GM18519 (cell line): ENCODE data around the gene HDGF.
A peak's percentile ranks its signal among the peaks of the same experiment; 100 is the strongest.

Experiments
- ATAC-seq: cut with Tn5 transposase; IDR thresholded peaks from one replicate; pipeline ENCODE4 v1.9.1; 2021; ENCODE audit warnings: mild to moderate bottlenecking, moderate library complexity; ENCODE audit not compliant: unreplicated experiment, low FRiP score

The HDGF gene

GRCh38 chr1:156747742-156748669, 3.5 kb downstream of the HDGF start:
- ATAC-seq: no peak

GRCh38 chr1:156746728-156747631, 4.5 kb downstream of the HDGF start:
- no peak for ATAC-seq

DNA sequence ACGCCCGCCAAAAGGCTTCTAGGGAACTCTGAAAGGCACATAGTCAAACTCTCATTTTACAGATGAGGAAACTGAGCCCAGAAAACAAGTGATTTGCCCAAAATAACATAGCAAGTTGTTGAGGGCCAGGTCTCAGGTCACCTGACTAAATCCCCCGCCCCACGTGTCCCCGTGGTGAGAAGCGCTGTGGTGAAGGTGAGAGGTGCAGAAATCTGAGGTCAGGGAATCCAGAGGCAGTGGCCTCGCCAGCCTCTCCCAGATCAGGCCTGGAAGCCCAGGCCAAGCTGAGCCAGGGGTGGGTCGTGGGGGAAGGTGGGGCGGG, 5.1 kb downstream of the HDGF start:
- ATAC-seq: no peak

DNA sequence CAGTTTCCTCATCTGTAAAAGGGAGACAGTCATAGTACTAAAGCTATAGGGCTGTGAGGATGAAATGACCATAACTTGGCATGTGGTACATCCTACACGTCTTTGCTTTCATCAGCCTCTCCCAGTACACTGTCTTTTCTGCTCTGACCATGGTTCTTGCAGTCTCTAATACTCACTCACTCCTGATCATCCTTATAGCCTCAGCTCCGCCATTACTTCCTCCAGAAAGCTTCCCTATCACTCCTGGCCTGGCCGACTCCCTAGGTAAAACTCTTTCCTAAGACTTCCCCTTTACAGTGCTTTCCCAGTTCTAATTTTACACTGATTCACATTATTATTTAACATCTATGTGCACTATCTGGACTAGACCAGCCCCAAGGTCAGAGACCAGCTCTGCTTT, 5.6 kb downstream of the HDGF start:
- ATAC-seq: no peak

GRCh38 chr1:156744786-156745419, 6.6 kb downstream of the HDGF start:
- ATAC-seq: no peak

- no peak for ATAC-seq
These were observed 7.1 kb downstream of the HDGF start for GRCh38 chr1:156744344-156744743.

- ATAC-seq: no peak
These were observed 7.8 kb downstream of the HDGF start for GRCh38 chr1:156743367-156744302.

DNA sequence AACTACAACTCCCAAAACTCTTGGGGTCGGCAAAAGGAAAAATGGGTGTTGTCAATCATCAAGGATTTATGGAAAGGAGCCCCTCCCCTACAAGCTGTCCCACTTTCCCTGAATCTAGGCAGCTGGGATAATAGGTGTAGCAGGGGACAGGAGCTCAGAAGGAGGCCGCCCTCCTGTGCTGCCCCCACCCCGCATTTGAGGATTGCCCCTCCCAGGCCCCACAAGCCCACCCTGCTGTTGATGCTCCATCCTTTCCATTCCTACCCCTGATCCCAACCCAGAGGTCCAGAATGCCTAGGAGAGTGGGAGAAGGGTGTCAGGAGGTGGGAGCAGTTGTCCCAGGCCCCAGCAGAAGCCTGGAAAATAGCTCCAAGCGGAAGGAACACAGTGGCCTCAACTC, 8.7 kb downstream of the HDGF start:
- no peak for ATAC-seq

GRCh38 chr1:156742017-156742416, 9.5 kb downstream of the HDGF start:
- no peak for ATAC-seq

DNA sequence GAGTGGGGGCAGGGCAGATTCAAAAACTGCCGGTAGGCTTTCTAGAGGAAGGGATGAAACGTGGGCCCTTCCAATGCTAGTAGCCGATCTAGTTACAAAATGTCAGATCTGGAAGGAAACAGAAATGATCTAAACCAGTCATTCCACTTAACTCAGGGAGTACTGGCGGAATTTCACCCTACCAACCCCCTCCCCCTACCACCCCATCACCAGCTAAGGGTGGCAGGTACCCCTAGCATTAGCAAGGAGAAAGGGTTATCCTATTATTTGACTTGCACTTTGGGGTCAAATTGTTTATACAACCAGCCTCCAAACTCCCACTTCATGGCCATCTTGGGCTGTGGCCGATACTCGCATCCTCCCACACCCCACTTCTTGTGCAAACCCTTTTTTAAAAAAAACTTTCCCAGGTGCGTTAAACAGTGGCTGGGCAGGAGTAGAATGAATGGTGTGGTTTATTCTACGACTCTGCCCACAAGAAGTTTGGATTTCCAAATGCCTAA, 9.9 kb downstream of the HDGF start:
- ATAC-seq: peak; percentile 12

DNA sequence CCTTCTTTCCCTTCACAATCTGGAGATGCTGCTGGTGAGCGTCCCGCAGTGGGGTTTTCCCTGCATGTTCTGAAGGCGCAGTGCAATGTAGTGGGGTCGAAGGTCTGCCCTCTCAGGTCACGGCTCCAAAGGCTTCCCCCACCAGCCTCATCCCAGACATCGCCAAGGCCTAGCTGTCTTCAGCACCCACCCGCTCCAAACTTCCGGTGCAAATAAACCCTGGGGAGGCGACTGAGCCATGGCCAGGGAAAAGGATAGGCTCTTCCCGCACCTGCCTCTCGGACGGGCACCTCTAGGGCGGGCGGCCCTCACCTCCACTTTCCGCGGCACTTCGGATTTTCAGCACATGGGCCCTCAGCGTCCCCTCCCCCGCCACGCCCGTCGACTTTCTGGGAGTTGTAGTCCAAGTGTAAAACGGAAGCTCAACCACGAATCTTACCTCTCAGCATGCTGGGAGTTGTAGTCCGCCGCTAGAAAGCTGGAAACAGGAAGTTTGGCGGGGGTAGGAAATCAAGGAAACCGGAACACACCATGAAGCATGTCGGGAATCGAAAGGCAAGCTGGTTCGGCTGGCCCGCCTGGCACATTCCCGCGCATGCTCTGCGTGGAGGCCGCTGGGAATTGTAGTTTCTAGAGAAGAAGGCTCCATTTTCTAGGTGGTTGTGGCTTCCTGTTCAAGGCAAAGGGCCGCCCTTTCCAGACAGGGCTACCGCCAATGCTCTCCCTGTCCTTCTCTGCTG, 10.6 kb downstream of the HDGF start, which contains the start of gene MRPL24:
Gene MRPL24, minus strand, starts transcription at position 348 of the 740 bp plus-strand sequence. CDS start 2,384 bp downstream, outside the sequence.
- ATAC-seq: peak; percentile 61

DNA sequence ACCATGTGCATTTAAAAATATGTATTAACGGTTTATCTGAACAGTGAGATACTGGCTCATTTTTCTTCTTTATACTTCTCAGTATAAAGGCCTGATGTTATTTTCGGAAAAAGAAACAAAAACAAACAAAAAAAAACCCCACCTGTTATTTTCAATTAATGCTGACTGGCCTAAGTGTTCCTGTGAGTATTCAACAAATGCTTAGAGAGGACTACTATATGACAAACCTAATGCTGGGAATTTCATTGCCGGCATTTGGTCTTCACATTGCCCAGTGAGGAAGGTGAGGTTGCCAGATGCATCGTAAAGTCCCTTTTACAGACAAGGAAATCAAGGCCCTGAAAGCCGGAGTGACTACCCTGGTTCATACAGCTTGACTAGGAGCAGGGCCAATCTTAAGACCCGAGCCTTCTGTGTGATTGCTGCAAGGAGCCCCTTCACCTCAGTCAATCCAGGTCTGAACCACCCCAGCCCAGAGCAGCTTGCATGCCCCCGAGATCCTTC, 11.2 kb downstream of the HDGF start:
- no peak for ATAC-seq

DNA sequence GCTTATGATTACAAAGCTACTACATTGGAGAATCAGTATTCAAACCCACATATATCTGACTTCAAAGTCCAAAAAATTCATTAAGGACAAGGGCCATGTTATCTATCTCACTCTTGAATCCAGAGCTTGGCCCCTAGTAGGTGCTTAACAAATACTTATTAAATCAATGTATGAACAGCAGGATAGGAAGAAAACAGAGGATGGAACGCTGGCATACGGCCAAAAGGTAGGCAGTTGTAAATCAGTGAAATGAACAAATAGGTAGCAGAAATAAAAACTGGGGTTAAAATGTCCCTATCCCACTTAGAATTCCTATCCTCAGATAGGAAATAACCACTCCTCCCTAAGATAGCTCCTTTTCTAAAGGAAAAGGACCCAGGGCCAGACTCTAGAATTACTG, 12.6 kb downstream of the HDGF start:
- ATAC-seq: no peak

DNA sequence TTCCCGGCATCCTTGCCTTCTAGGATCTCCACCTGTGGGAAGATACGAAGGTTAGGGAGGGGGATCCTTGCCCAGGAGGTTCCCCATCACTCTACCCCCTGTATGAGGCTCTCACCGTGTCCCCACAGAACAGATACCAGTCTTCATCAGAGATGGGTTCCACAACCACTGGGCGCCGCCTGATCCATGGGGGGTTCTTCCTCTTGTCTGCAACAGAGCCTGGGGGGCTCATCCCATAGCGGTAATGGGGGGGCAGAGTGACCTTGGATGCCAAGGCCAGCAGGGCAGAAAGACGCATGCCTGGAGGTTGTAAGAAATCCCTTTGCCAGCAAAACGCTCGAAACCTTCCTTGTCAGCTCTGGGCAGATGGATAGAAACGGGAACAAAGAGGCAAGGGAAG, 13.1 kb downstream of the HDGF start:
- no peak for ATAC-seq

GRCh38 chr1:156733989-156734584, 17.4 kb downstream of the HDGF start:
- ATAC-seq: no peak

DNA sequence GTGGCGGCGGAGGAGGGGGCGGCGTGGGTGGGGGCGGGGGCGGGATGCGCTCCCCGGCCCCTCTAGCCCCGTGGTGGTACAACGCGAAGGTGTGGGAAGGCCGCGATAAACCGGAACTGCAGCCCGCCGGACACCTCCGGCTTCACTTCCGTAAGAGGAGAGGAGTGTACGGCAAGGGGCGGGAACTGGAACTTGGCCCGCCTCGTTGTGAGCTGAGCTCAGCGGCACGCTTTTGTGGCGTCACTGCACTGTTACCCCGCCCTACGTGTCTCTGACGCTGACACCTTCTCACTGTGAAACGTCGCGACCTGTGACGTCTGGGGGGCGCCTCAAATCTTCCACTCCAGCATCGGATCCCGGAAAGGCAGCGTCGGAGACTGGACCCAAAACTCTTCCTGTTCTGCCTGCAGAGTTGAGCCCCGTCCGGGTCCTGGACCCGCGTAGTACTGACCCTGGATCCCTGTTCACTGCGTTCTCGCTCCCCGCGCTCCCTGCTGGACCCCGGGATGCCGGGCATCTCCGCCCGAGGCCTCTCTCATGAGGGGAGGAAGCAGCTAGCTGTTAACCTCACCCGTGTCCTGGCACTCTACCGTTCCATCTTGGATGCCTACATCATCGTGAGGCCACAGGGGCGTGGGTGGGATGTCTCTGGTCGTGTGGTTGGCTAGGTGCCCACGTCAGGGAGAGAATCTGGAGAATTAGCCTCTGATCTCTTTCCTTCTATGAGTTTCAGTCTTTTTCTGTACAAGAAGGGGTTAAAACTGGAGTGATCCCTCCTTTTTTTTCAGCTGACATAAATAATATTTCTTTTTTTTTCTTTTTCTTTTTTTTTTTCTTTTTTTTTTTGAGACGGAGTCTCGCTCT, 22.6 kb downstream of the HDGF start, which contains the start of gene ISG20L2:
Gene ISG20L2, minus strand, starts transcription at position 168 of the 864 bp plus-strand sequence. CDS start 1,114 bp downstream, outside the sequence.
- ATAC-seq: peak; percentile 70

- ATAC-seq: peak; percentile 29
These were observed 23.4 kb downstream of the HDGF start, which contains the start of gene METTL25B for GRCh38 chr1:156727926-156728598. METTL25B (plus strand) TSS chr1:156728469; CDS start chr1:156729105, 636 bp downstream.
